GM19463 (cell line): ENCODE measurements around the gene RIOK3.

Experiments used
- ATAC-seq: cut with Tn5 transposase; IDR thresholded peaks from one replicate; pipeline ENCODE4 v1.9.1; 2021; ENCODE audit warnings: mild to moderate bottlenecking, moderate library complexity; ENCODE audit not compliant: unreplicated experiment

The RIOK3 gene

DNA sequence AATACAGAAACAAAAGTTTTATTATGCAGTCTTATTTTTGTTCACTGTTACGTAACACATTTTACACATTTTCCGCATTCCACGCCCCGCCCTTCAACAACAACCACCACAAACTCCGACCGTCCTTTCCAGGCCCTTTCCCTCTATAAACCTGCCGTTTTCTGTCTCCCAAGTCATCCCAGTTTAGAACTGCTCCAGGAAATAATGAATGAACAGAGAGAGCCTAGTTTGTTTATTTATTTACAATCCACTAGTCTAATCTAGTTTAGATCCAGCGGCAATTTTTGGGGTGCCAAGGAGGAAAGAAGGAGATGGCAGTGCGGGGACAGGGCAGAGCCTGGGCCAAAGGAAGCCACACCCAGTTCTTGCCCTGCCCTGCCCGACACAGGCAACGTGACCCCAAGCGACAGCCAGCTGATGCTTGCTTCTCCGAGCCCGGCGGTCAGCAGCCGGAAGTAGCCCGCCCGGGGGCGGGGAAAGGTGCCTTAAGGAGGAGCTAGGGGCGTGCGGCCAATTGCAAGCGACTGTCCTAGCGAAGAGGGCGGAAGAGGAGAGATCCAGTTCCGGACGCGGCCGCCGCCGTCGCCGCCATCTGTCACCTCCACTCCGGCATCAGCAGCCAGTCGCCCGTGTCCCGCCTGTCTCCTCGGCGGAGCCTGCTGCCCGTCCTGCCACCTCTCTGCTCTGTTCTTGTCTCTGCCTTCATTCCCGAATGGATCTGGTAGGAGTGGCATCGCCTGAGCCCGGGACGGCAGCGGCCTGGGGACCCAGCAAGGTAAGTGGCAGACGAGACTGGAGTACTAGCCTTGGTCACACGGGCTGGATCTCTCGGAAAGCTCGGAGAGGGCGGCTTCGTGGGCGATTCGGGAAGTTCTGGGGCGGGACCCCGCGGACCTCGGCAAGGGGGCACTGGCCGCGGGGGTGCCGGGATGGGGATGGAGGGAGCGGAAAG, at the start of gene RIOK3:
TSS of gene RIOK3 (plus strand) at position 560 of the 952 bp plus-strand sequence. CDS start at position 713, 153 bp downstream.
- peak; percentile 97 for ATAC-seq

GRCh38 chr18:23403310-23403709, 49.8 kb upstream of the RIOK3 start:
- ATAC-seq: no peak

- ATAC-seq: no peak
Observed at GRCh38 chr18:23405636-23406035, 47.5 kb upstream of the RIOK3 start.

DNA sequence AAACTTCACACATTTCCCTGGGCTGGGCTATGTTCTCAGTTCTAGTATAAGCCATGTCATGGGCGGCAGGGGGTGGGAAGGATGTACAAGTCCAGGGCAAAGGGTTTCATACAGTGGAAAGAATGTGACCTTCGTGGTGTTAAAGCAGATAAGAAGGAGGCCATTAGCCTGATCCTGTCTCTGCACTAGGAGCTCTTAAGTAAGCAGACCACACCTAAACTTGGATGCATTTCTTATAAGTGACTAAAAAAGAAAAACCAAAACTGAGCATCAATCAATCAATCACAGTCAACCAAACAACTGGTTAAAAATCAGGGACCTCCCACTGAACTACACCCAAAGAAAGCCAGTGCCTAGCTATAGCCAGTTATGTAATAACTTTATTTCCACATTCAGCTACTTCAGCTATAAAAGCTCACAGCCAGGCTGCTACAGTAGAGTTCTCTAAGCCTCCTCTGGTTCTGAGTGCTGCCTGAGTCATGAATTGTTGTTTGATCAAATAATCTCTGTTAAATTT, 46.8 kb upstream of the RIOK3 start:
- no peak for ATAC-seq

GRCh38 chr18:23412351-23412964, 40.6 kb upstream of the RIOK3 start:
- ATAC-seq: no peak

- no peak for ATAC-seq
Observed at GRCh38 chr18:23415515-23415914, 37.6 kb upstream of the RIOK3 start.

DNA sequence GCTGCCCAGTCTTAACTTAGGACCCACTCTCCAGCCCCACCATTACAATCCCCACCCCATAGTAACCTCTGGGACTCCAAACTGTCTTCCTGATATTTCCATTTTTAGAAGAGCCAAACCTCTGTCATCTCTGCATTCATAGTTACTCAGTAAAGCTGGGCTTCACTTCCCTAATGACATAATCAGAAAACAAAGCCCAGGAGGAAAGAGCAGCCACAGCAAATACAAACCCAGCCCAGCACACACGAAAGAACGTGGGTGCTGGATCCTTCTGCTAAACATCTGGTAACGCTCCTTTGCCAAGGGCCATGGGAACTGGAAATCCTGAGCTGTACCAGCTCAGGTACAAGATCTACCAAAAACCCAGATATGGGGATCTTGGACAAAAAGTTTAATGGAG, 36.8 kb upstream of the RIOK3 start:
- ATAC-seq: no peak

GRCh38 chr18:23421277-23421676, 31.8 kb upstream of the RIOK3 start:
- ATAC-seq: no peak

- ATAC-seq: peak; percentile 90
Observed at GRCh38 chr18:23422751-23423418, 30.2 kb upstream of the RIOK3 start.

GRCh38 chr18:23424616-23425015, 28.5 kb upstream of the RIOK3 start:
- no peak for ATAC-seq

GRCh38 chr18:23428821-23429220, 24.3 kb upstream of the RIOK3 start:
- no peak for ATAC-seq

GRCh38 chr18:23429538-23429937, 23.5 kb upstream of the RIOK3 start:
- peak; percentile 39 for ATAC-seq

GRCh38 chr18:23433360-23433759, 19.7 kb upstream of the RIOK3 start:
- ATAC-seq: no peak

DNA sequence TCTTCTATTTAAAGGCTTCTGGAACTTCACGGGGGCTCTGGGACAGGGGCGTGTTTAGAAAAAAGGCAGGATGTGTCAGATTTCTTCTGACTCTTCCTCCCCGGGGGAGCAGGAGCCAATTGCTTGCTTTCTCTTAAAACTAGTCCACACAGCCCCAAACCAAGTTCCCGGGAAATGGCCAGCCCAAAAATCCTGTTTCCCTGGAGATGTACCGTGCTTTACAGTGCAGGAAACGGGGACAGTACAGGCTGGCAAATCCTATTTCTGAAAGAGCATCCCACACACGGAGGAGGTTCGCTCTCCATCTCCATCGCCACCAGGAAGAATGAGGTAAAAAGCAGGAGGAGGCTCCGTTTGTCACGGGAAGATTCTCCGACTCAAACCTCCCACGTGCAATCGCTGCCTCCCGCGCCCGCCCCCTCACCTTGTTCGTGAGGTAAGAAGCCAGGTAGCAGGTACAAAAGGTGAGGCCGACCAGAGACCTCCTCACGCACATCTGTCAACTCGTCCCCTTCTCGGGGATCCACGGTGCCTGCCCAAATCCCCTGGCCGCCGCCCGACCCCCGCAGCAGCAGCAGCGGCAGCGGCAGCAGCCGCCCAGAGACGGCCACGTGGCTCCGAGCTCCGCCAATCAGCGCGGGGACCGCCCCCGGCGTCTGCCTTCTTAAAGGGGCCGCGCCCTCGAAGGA, 15.6 kb upstream of the RIOK3 start:
- peak; percentile 100 for ATAC-seq

- no peak for ATAC-seq
Observed at GRCh38 chr18:23438046-23438377, 15.1 kb upstream of the RIOK3 start.

GRCh38 chr18:23438608-23439366, 14.3 kb upstream of the RIOK3 start:
- ATAC-seq: no peak

DNA sequence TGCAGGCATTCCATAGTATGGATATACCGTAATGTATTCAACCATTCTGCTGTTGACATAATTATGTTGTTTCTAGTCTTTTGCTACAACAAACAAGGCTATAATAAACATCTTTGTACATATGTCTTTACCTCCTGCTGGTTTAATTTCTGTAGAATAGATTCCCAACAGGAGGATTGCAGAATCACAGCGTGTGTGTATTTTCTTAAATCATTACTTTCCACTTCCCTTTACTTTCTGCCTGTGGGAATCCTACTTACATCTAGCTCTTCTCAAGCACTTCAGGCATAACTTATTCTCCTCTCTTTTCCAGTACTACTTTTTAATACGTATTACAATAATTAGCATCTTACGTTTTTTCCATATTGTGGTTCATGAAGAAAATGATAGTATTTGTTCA, 13.0 kb upstream of the RIOK3 start:
- ATAC-seq: no peak

DNA sequence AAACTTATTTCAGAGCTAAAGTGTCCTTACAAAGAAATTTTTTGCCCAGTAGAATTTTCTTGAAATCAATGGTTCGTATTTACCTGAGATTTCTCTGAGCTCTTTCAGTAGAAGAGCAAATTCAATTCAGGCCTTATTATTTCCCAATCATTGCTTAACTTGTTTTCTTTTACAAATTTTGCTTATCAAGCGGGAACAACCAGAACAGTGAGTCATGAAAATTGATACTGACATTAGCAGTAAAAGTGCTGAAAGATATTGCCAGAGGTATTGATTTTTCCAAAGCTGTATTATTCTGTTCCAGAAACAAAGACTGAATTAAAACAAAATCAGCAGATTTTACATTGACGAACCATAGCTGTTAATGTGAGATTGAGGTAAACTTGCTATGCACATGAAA, 10.1 kb upstream of the RIOK3 start:
- no peak for ATAC-seq

- ATAC-seq: no peak
Observed at GRCh38 chr18:23448291-23448690, 4.8 kb upstream of the RIOK3 start.

DNA sequence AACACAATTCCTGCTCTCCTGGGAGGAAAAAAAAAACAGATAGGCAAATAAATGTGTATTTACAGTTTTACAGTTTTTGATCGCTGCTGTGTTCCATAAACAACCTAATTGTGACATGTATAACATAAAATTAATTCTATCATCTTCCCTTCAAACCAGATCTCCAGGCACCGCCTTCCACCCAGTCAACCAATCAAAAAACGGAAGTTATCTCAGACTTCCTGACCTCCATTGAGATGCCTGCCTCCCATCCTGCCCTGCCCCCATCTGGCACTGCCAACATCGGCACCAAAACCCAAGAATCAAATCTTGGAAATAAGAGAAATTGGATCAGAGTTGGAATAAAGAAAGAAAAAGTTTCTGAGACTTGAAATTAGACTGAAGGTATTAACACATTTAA, 3.1 kb upstream of the RIOK3 start:
- no peak for ATAC-seq
